Measurements from ENCODE around the gene ASIP. TPM values are rescaled to one million over a fixed set of nuclear protein-coding genes. Genes with fewer than 3 reads are reported as not detected.
"Not testable (repeated sequence)": the region's sequence is repeated elsewhere in the genome, so short reads cannot be mapped to it uniquely, and the experiment has no call there.

ASIP gene
- total RNA-seq, 1 experiment from 2014 or later = not detected

GRCh38 chr20:34220561-34220960 is 20.7 kb upstream of the ASIP start:
- no peak for TF ChIP-seq CTCF (IDR thresholded peaks at IDR 0.05; ENCODE audit: insufficient read depth in 1 of 2, low read depth in 1 of 2, low read length in 1 of 2, severe bottlenecking in 1 of 2, unreplicated experiment in 1 of 2)
- peaks cover 5% of the 10 kb centered on the region for H3K36me3 Mint-ChIP-seq (ENCODE audit: insufficient read depth, unreplicated experiment)
- H3K4me3 Mint-ChIP-seq (ENCODE audit: unreplicated experiment) = no peak overlapping the region
- no TSS peak for BruUV-seq (replicated peaks)
- Histone ChIP-seq H3K27me3 (replicated peaks; ENCODE audit: control insufficient read depth, insufficient read depth, low read length) (no peaks in the 10 kb centered on the region; the same call in 1 of the 2 replicates), H3K4me3 (ENCODE audit: low read depth, low read length) (no peak overlapping the region), H3K4me1 (no peaks in the 10 kb centered on the region; the same call in 1 of the 2 replicates), H3K36me3 (ENCODE audit: control insufficient read depth, insufficient read depth, low read length) (no peaks in the 10 kb centered on the region), H3K9me3 (no peaks in the 10 kb centered on the region)
- DNase-seq = no peak
- intact Hi-C loops (cut with micrococcal nuclease; ENCODE audit: unreplicated experiment) = no loop called here
- H3K27me3 Mint-ChIP-seq (ENCODE audit: insufficient read depth, unreplicated experiment) = peaks cover 8% of the 10 kb centered on the region
- H3K9me3 Mint-ChIP-seq (ENCODE audit: unreplicated experiment) = no peaks in the 10 kb centered on the region
- POLR2A ChIA-PET = no interaction called here
- no peaks in the 10 kb centered on the region for H3K4me1 Mint-ChIP-seq (ENCODE audit: low read depth, unreplicated experiment)
- CTCF ChIA-PET = interaction anchor here (0.6 kb wide), 1 partner anchor 31 kb away, joined by 3 read pairs; no protein-coding TSS in a partner anchor
- no peak overlapping the region for H3K27ac Mint-ChIP-seq (ENCODE audit: unreplicated experiment)

- no peak for DNase-seq
- POLR2A ChIA-PET = no interaction called here
- H3K27me3 ChIP-seq (replicated peaks; ENCODE audit: control insufficient read depth, insufficient read depth, low read length) = no peaks in the 10 kb centered on the region; the same call in 1 of the 2 replicates
- no peak overlapping the region for H3K4me3 ChIP-seq (ENCODE audit: low read depth, low read length)
- Mint-ChIP-seq H3K27me3 (ENCODE audit: insufficient read depth, unreplicated experiment) (peaks cover 8% of the 10 kb centered on the region), H3K9me3 (ENCODE audit: unreplicated experiment) (no peaks in the 10 kb centered on the region), H3K4me1 (ENCODE audit: low read depth, unreplicated experiment) (no peaks in the 10 kb centered on the region), H3K27ac (ENCODE audit: unreplicated experiment) (no peak overlapping the region), H3K4me3 (ENCODE audit: unreplicated experiment) (no peak overlapping the region), H3K36me3 (ENCODE audit: insufficient read depth, unreplicated experiment) (no peaks in the 10 kb centered on the region)
- no peak for TF ChIP-seq CTCF (IDR thresholded peaks at IDR 0.05; ENCODE audit: insufficient read depth in 1 of 2, low read depth in 1 of 2, low read length in 1 of 2, severe bottlenecking in 1 of 2, unreplicated experiment in 1 of 2)
- CTCF ChIA-PET = no interaction called here
- intact Hi-C loops (cut with micrococcal nuclease; ENCODE audit: unreplicated experiment) = no loop called here
- 0 out of 2 replicates have a peak, but pooled peaks cover 4% of the 10 kb centered on the region for H3K9me3 ChIP-seq
- H3K4me1 ChIP-seq = no peaks in the 10 kb centered on the region
- H3K36me3 ChIP-seq (ENCODE audit: control insufficient read depth, insufficient read depth, low read length) = no peaks in the 10 kb centered on the region
- no TSS peak for BruUV-seq (replicated peaks)
Observed at GRCh38 chr20:34222208-34222607, 19.0 kb upstream of the ASIP start.

- H3K4me1 Mint-ChIP-seq (ENCODE audit: low read depth, unreplicated experiment); CTCF ChIA-PET; H3K9me3 Mint-ChIP-seq (ENCODE audit: unreplicated experiment); H3K27me3 ChIP-seq (replicated peaks; ENCODE audit: control insufficient read depth, insufficient read depth, low read length); H3K4me3 ChIP-seq (ENCODE audit: low read depth, low read length); H3K36me3 ChIP-seq (ENCODE audit: control insufficient read depth, insufficient read depth, low read length); DNase-seq; H3K27ac Mint-ChIP-seq (ENCODE audit: unreplicated experiment); H3K27me3 Mint-ChIP-seq (ENCODE audit: insufficient read depth, unreplicated experiment); POLR2A ChIA-PET; BruUV-seq (replicated peaks); H3K4me3 Mint-ChIP-seq (ENCODE audit: unreplicated experiment); H3K4me1 ChIP-seq; H3K36me3 Mint-ChIP-seq (ENCODE audit: insufficient read depth, unreplicated experiment); intact Hi-C loops (cut with micrococcal nuclease; ENCODE audit: unreplicated experiment); H3K9me3 ChIP-seq: not testable (repeated sequence)
Observed at GRCh38 chr20:34224251-34224650, 17.0 kb upstream of the ASIP start.

GRCh38 chr20:34231634-34232033 is 9.6 kb upstream of the ASIP start:
- peaks cover 6% of the 10 kb centered on the region for H3K9me3 Mint-ChIP-seq (ENCODE audit: unreplicated experiment)
- no TSS peak for BruUV-seq (replicated peaks)
- Histone ChIP-seq H3K27me3 (replicated peaks; ENCODE audit: control insufficient read depth, insufficient read depth, low read length) (0 out of 2 replicates have a peak, but pooled peaks cover 2% of the 10 kb centered on the region), H3K9me3 (peaks cover 5% of the 10 kb centered on the region; the same call in 1 of the 2 replicates), H3K4me1 (no peaks in the 10 kb centered on the region), H3K4me3 (ENCODE audit: low read depth, low read length) (no peak overlapping the region), H3K36me3 (ENCODE audit: control insufficient read depth, insufficient read depth, low read length) (no peaks in the 10 kb centered on the region)
- no peaks in the 10 kb centered on the region for H3K4me1 Mint-ChIP-seq (ENCODE audit: low read depth, unreplicated experiment)
- no peak overlapping the region for H3K27ac Mint-ChIP-seq (ENCODE audit: unreplicated experiment)
- peaks cover 6% of the 10 kb centered on the region for H3K27me3 Mint-ChIP-seq (ENCODE audit: insufficient read depth, unreplicated experiment)
- intact Hi-C loops (cut with micrococcal nuclease; ENCODE audit: unreplicated experiment) = no loop called here
- no peak for DNase-seq
- no peak overlapping the region for H3K4me3 Mint-ChIP-seq (ENCODE audit: unreplicated experiment)
- ChIA-PET CTCF (no interaction called here), POLR2A (no interaction called here)
- TF ChIP-seq CTCF (IDR thresholded peaks at IDR 0.05; ENCODE audit: insufficient read depth in 1 of 2, low read depth in 1 of 2, low read length in 1 of 2, severe bottlenecking in 1 of 2, unreplicated experiment in 1 of 2) = no peak
- no peaks in the 10 kb centered on the region for H3K36me3 Mint-ChIP-seq (ENCODE audit: insufficient read depth, unreplicated experiment)

All from Caco-2 (cell line).